Measurements from ENCODE around the gene STMN1.

DNA sequence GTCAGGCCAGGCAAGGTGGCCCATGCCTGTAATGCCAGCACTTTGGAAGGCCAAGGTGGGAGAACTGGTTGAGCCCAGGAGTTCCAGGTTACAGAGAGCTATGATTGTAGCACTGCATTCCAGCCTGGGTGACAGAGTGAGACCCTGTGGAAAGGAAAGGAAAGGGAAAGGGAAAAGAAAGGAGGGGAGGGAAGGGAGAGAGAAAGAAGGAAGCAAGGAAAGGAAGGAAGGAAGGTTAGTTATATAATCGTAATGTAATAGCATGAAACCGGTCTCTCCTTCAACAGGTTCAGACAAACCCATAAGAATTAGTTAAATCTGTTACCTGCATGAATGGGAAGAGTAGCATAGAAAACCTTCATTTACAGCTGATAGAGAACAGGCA lies 29.5 kb downstream of the STMN1 start:
- TF ChIP-seq, protein P1, sequence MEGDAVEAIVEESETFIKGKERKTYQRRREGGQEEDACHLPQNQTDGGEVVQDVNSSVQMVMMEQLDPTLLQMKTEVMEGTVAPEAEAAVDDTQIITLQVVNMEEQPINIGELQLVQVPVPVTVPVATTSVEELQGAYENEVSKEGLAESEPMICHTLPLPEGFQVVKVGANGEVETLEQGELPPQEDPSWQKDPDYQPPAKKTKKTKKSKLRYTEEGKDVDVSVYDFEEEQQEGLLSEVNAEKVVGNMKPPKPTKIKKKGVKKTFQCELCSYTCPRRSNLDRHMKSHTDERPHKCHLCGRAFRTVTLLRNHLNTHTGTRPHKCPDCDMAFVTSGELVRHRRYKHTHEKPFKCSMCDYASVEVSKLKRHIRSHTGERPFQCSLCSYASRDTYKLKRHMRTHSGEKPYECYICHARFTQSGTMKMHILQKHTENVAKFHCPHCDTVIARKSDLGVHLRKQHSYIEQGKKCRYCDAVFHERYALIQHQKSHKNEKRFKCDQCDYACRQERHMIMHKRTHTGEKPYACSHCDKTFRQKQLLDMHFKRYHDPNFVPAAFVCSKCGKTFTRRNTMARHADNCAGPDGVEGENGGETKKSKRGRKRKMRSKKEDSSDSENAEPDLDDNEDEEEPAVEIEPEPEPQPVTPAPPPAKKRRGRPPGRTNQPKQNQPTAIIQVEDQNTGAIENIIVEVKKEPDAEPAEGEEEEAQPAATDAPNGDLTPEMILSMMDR (IDR thresholded peaks at IDR 0.05; ENCODE audit: low read depth, low read length, poor library complexity, severe bottlenecking) = no peak
- no peak for TF ChIP-seq EZH2phosphoT487 (IDR thresholded peaks at IDR 0.05; ENCODE audit: borderline replicate concordance, low read length)
